ENCODE results near the gene WASHC4. TPM values are rescaled to one million over a fixed set of nuclear protein-coding genes. Genes with fewer than 3 reads are reported as not detected.

WASHC4 gene
- total RNA-seq, 2 experiments from 2014 or later = 32.5 to 33.6 TPM

DNA sequence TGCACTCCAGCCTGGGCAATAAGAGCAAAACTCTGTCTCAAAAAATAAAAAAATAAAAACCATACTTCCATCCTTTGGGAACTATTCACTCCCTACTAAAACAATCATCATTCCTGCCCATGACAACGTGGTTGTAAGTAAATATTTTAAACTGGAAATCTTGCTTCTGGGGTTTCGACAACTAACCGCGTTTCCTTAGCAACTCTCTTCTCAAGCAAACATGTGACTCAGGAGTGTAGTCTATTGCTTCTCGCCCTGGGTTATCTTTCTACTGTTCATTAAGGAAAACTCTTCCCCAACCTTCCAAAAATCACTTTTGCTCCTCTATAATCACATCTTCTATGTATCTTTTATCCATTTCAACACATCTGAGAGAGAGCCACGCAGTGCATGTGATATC, 106.6 kb downstream of the WASHC4 start:
- ChIA-PET POLR2A (no interaction called here), CTCF (no interaction called here)
- no peak for ATAC-seq (ENCODE audit: poor library complexity)
- H3K36me3 Mint-ChIP-seq (ENCODE audit: low read depth) = peaks cover 84% of the 10 kb centered on the region
- H3K27me3 Mint-ChIP-seq = no peaks in the 10 kb centered on the region
- H3K4me3 Mint-ChIP-seq = no peak overlapping the region
- H3K9me3 Mint-ChIP-seq = no peaks in the 10 kb centered on the region
- H3K4me3 ChIP-seq (ENCODE audit: low read length) = no peak overlapping the region
- intact Hi-C loops (cut with DNase I, micrococcal nuclease) = no loop called here
- no peaks in the 10 kb centered on the region for H3K27me3 ChIP-seq (ENCODE audit: control insufficient read depth in 1 of 2, insufficient read depth in 2 of 2, low read length in 2 of 2)
- no peaks in the 10 kb centered on the region for H3K4me1 Mint-ChIP-seq (ENCODE audit: low read depth)
- H3K4me1 ChIP-seq (ENCODE audit: insufficient read depth, low read length) = no peaks in the 10 kb centered on the region
- H3K9me3 ChIP-seq (ENCODE audit: control insufficient read depth in 1 of 2, insufficient read depth in 1 of 2, low read length in 2 of 2) = no peaks in the 10 kb centered on the region
- TF ChIP-seq, protein P1, sequence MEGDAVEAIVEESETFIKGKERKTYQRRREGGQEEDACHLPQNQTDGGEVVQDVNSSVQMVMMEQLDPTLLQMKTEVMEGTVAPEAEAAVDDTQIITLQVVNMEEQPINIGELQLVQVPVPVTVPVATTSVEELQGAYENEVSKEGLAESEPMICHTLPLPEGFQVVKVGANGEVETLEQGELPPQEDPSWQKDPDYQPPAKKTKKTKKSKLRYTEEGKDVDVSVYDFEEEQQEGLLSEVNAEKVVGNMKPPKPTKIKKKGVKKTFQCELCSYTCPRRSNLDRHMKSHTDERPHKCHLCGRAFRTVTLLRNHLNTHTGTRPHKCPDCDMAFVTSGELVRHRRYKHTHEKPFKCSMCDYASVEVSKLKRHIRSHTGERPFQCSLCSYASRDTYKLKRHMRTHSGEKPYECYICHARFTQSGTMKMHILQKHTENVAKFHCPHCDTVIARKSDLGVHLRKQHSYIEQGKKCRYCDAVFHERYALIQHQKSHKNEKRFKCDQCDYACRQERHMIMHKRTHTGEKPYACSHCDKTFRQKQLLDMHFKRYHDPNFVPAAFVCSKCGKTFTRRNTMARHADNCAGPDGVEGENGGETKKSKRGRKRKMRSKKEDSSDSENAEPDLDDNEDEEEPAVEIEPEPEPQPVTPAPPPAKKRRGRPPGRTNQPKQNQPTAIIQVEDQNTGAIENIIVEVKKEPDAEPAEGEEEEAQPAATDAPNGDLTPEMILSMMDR (IDR thresholded peaks at IDR 0.05) = no peak
- DNase-seq = no peak
- H3K36me3 ChIP-seq (ENCODE audit: insufficient read depth, low read length) = peaks cover 56% of the 10 kb centered on the region
- H3K27ac ChIP-seq (ENCODE audit: low read depth in 1 of 2, low read length in 2 of 2) = no peak overlapping the region
- no peak overlapping the region for H3K27ac Mint-ChIP-seq

DNA sequence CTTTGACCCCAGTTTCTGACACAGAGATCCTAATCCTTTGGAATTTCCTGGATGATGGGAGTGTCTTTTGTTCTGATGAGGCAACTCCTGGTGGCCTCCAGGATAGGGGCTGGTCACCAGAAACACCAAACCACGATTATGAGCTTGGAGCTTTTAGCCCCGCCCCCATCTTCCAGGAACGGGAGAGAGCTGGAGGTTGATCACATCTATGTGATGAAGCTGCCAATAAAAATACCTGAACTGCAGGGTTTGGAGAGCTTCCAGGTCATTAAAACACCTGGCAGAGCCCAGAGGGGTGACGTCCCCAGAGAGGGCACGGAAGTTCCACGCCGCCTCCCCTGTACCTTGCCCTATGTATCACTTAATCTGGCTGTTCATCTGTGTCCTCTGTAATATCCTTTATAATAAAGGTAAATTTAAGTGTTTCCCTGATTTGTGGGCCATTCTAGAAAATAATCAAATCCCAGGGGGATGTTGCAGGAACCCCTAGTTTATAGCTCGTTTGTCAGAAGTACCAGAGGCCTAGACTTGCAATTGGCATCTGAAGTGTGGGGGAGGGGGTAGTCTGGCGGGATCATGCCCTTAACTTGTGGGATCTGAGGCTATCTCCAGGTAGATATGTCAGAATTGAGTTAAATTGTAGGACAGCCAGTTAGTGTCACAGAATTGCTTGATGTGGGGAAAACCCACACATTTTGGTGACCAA, 107.3 kb downstream of the WASHC4 start:
- TF ChIP-seq, protein P1 (IDR thresholded peaks at IDR 0.05) = no peak
- peaks cover 53% of the 10 kb centered on the region for H3K36me3 ChIP-seq (ENCODE audit: insufficient read depth, low read length)
- Mint-ChIP-seq H3K36me3 (ENCODE audit: low read depth) (peaks cover 87% of the 10 kb centered on the region), H3K27me3 (no peaks in the 10 kb centered on the region), H3K9me3 (no peaks in the 10 kb centered on the region), H3K4me3 (no peak overlapping the region), H3K4me1 (ENCODE audit: low read depth) (no peaks in the 10 kb centered on the region), H3K27ac (no peak overlapping the region)
- no peak overlapping the region for H3K27ac ChIP-seq (ENCODE audit: low read depth in 1 of 2, low read length in 2 of 2)
- H3K4me1 ChIP-seq (ENCODE audit: insufficient read depth, low read length) = no peaks in the 10 kb centered on the region
- H3K9me3 ChIP-seq (ENCODE audit: control insufficient read depth in 1 of 2, insufficient read depth in 1 of 2, low read length in 2 of 2) = no peaks in the 10 kb centered on the region
- DNase-seq (no peak), ATAC-seq (ENCODE audit: poor library complexity) (no peak)
- intact Hi-C loops (cut with DNase I, micrococcal nuclease) = no loop called here
- POLR2A ChIA-PET = no interaction called here
- CTCF ChIA-PET = no interaction called here
- H3K4me3 ChIP-seq (ENCODE audit: low read length) = no peak overlapping the region
- no peaks in the 10 kb centered on the region for H3K27me3 ChIP-seq (ENCODE audit: control insufficient read depth in 1 of 2, insufficient read depth in 2 of 2, low read length in 2 of 2)

DNA sequence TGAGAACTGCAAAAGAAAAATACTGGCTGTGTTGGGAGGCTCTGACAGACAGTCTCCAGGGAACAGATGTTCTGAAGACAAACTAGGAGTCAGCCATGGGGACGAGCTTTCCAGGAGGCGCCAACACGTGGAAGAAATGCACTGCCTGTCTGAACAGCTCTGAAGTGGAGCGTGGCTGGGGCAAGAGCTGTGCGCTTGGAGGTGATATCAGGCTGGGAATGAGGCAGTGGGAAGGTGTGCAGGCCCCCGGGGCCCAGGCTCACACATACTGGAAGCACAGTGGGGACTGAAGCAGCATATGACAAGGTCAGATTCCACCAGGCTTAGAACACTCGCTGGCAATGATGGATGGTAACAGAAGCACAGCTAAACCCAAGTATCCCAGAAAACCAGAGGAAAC, 110.9 kb downstream of the WASHC4 start:
- H3K4me3 Mint-ChIP-seq = no peak overlapping the region
- DNase-seq = no peak
- H3K9me3 ChIP-seq (ENCODE audit: control insufficient read depth in 1 of 2, insufficient read depth in 1 of 2, low read length in 2 of 2) = no peaks in the 10 kb centered on the region
- CTCF ChIA-PET = no interaction called here
- H3K27me3 ChIP-seq (ENCODE audit: control insufficient read depth in 1 of 2, insufficient read depth in 2 of 2, low read length in 2 of 2) = no peaks in the 10 kb centered on the region
- no peaks in the 10 kb centered on the region for H3K4me1 ChIP-seq (ENCODE audit: insufficient read depth, low read length)
- no peaks in the 10 kb centered on the region for H3K27me3 Mint-ChIP-seq
- no peaks in the 10 kb centered on the region for H3K9me3 Mint-ChIP-seq
- H3K27ac Mint-ChIP-seq = no peak overlapping the region
- H3K36me3 Mint-ChIP-seq (ENCODE audit: low read depth) = peaks cover 90% of the 10 kb centered on the region
- intact Hi-C loops (cut with DNase I, micrococcal nuclease) = no loop called here
- H3K4me3 ChIP-seq (ENCODE audit: low read length) = no peak overlapping the region
- POLR2A ChIA-PET = interaction anchor here (0.7 kb wide), 1 partner anchor 955 kb away, joined by 3 read pairs; no protein-coding TSS in a partner anchor
- ATAC-seq (ENCODE audit: poor library complexity) = no peak
- TF ChIP-seq, protein P1 (IDR thresholded peaks at IDR 0.05) = no peak
- H3K36me3 ChIP-seq (ENCODE audit: insufficient read depth, low read length) = peaks cover 68% of the 10 kb centered on the region
- H3K4me1 Mint-ChIP-seq (ENCODE audit: low read depth) = peaks cover 5% of the 10 kb centered on the region
- H3K27ac ChIP-seq (ENCODE audit: low read depth in 1 of 2, low read length in 2 of 2) = no peak overlapping the region

Other genes with a start within 250 kb of the WASHC4 start
- gene SLC41A2, start 149.4 kb upstream of the WASHC4 start, total RNA-seq = 1 to 10 TPM; 1.2 to 1.7 TPM
- 10 to 100 TPM; 10.1 to 11.8 TPM for gene NOPCHAP1, start 121.4 kb upstream of the WASHC4 start, total RNA-seq
- gene ALDH1L2, start 23.3 kb upstream of the WASHC4 start, total RNA-seq = under 1 TPM in 1 of 2 experiments, not detected in 1; 0.03 TPM
- gene APPL2, start 128.4 kb downstream of the WASHC4 start, total RNA-seq = 10 to 100 TPM; 58.8 to 59.9 TPM
- gene C12orf75, start 223.0 kb downstream of the WASHC4 start, total RNA-seq = 10 to 100 TPM; 16.7 to 17.0 TPM